Measurements from ENCODE around the gene EML6. TPM values are rescaled to one million over a fixed set of nuclear protein-coding genes. Genes with fewer than 3 reads are reported as not detected.

Gene EML6
- total RNA-seq, 1 experiment from 2014 or later: 1.5 TPM

DNA sequence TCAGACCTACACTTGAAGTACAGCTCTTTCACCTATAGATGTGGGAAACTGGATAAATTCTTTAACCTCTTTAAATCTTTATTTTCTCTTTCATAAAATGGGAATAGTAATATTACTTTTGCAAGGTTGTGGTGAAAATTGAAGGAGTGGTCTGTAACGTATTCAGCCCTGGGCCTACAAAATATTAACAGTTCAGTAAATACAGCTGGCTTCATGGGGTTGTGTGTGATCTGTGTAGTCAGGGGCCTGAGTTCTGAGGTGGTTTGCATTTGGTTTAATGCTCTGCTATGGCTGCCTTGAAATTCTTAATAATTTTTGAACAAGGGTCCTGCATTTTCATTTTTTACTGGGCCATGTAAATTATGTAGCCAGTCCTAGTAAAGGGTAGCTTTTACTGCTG lies 16.8 kb upstream of the EML6 start:
- Histone ChIP-seq H3K14ac (ENCODE audit: insufficient read depth, low read length) (no peak overlapping the region), H2BK5ac (ENCODE audit: insufficient read length, low read length) (no peak overlapping the region), H3K9me3 (ENCODE audit: control insufficient read depth, low read depth, low read length) (no peaks in the 10 kb centered on the region), H3K18ac (ENCODE audit: insufficient read length, low read depth, low read length) (no peak overlapping the region), H4K91ac (ENCODE audit: insufficient read length, low read depth, low read length) (no peak overlapping the region), H3K23me2 (ENCODE audit: insufficient read length, low read depth, low read length, poor library complexity, severe bottlenecking) (no peaks in the 10 kb centered on the region), H2AFZ (ENCODE audit: low read length) (no peak overlapping the region), H4K5ac (ENCODE audit: insufficient read length, low read depth, low read length) (no peak overlapping the region), H4K20me1 (ENCODE audit: control insufficient read depth, insufficient read depth, insufficient read length) (no peaks in the 10 kb centered on the region), H3K4ac (ENCODE audit: low read depth, low read length) (no peak overlapping the region), H3K9ac (ENCODE audit: extremely low read depth, insufficient read length, low read length) (no peak overlapping the region), H3K79me1 (ENCODE audit: insufficient read depth, low read depth, low read length, poor library complexity, severe bottlenecking) (no peaks in the 10 kb centered on the region), H3T11ph (ENCODE audit: low read length) (no peak overlapping the region), H3K27ac (ENCODE audit: insufficient read length, low read depth, low read length) (no peak overlapping the region), H3K23ac (ENCODE audit: insufficient read length, low read depth, low read length) (no peak overlapping the region), H2BK12ac (ENCODE audit: insufficient read length, low read depth, low read length) (no peak overlapping the region), H4K8ac (replicated peaks; ENCODE audit: insufficient read length, low read depth, low read length) (no peak overlapping the region), H2BK120ac (ENCODE audit: low read depth, low read length, poor library complexity, severe bottlenecking) (no peak overlapping the region), H2AK5ac (ENCODE audit: insufficient read length, low read length) (no peak overlapping the region), H3K4me1 (ENCODE audit: insufficient read depth, low read length) (no peaks in the 10 kb centered on the region), H2BK20ac (ENCODE audit: low read depth, low read length, poor library complexity, severe bottlenecking) (no peak overlapping the region), H2BK15ac (ENCODE audit: low read depth, low read length) (no peak overlapping the region), H3K79me2 (ENCODE audit: insufficient read depth, low read length) (no peaks in the 10 kb centered on the region), H3K27me3 (ENCODE audit: insufficient read depth, low read length) (no peaks in the 10 kb centered on the region), H3K4me2 (ENCODE audit: insufficient read depth, insufficient read length, low read length) (no peak overlapping the region), H3K56ac (ENCODE audit: insufficient read length, low read depth, low read length) (no peak overlapping the region)
- no CpG with 5 or more reads among the region's 1 CpG for WGBS (ENCODE audit: extremely low coverage, insufficient read length, low lambda C conversion rate)
- Mint-ChIP-seq H3K4me1 (no peaks in the 10 kb centered on the region), H3K27ac (no peak overlapping the region), H3K4me3 (no peak overlapping the region), H3K36me3 (ENCODE audit: insufficient read depth in 1 of 3, low read depth in 3 of 3) (no peaks in the 10 kb centered on the region; a peak in 1 of 7 replicates), H3K9me3 (no peaks in the 10 kb centered on the region), H3K27me3 (ENCODE audit: low read depth) (no peaks in the 10 kb centered on the region; the same call in 1 of the 2 replicates)
- DNase-seq: no peak
- TF ChIP-seq, protein P1, sequence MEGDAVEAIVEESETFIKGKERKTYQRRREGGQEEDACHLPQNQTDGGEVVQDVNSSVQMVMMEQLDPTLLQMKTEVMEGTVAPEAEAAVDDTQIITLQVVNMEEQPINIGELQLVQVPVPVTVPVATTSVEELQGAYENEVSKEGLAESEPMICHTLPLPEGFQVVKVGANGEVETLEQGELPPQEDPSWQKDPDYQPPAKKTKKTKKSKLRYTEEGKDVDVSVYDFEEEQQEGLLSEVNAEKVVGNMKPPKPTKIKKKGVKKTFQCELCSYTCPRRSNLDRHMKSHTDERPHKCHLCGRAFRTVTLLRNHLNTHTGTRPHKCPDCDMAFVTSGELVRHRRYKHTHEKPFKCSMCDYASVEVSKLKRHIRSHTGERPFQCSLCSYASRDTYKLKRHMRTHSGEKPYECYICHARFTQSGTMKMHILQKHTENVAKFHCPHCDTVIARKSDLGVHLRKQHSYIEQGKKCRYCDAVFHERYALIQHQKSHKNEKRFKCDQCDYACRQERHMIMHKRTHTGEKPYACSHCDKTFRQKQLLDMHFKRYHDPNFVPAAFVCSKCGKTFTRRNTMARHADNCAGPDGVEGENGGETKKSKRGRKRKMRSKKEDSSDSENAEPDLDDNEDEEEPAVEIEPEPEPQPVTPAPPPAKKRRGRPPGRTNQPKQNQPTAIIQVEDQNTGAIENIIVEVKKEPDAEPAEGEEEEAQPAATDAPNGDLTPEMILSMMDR (conservative IDR thresholded peaks at IDR 0.05): no peak
